ENCODE data around the gene NTRK1. TPM values are rescaled to one million over a fixed set of nuclear protein-coding genes. Genes with fewer than 3 reads are reported as not detected.

Gene NTRK1
- total RNA-seq, 4 donors from 2014 or later, result 0.11 to 1.2 (median 0.63) TPM

DNA sequence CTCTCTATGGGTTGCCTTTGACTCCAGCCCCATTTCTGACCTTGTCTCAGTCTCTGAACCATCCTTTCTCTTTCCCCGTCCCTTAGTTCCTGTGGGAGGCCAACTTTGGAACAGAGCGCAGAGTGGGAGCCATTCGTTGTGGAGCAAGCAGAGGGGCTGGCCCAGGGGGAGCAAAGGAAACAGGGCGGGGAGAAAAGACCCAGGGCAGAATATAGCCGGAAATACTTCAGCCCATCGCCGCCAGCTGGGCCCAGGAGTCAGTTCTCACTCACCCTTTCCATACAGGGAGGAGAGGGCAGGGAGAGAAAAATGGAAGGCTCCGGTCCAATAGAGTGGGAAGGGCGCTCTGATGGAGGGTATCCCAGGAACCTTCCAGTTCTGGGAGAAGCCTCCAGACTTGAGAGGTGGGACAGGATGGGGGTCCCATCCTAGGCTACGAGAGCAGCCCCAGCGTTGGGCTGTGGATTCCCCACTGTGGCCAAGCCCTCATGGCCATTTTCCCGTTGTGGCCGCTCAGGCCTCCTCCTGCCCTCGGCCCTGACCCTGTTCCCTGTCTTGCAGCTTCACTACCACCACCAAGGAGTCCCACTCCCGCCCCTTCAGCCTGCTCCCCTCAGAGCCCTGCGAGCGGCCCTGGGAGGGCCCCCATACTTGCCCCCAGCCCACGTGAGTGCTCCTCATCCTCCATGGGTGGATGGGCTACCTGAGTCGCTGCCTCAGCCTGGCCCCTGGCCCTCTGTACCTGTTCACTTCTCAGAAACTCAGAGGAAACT is 43.7 kb downstream of the NTRK1 start:
- Histone ChIP-seq H3K9me3 (no peaks in the 10 kb centered on the region), H3K4me1 (peaks cover 4 to 46% of the 10 kb centered on the region in 2 donors), H3K27me3 (no peaks in the 10 kb centered on the region), H3K4me3 (replicated peaks in 1 of 3) (no peak overlapping the region), H3K27ac (no peak overlapping the region), H3K36me3 (peaks cover 0 to 6% of the 10 kb centered on the region in 2 donors)
- no peak for TF ChIP-seq POLR2A (IDR thresholded peaks at IDR 0.05)
- TF ChIP-seq, protein P1, sequence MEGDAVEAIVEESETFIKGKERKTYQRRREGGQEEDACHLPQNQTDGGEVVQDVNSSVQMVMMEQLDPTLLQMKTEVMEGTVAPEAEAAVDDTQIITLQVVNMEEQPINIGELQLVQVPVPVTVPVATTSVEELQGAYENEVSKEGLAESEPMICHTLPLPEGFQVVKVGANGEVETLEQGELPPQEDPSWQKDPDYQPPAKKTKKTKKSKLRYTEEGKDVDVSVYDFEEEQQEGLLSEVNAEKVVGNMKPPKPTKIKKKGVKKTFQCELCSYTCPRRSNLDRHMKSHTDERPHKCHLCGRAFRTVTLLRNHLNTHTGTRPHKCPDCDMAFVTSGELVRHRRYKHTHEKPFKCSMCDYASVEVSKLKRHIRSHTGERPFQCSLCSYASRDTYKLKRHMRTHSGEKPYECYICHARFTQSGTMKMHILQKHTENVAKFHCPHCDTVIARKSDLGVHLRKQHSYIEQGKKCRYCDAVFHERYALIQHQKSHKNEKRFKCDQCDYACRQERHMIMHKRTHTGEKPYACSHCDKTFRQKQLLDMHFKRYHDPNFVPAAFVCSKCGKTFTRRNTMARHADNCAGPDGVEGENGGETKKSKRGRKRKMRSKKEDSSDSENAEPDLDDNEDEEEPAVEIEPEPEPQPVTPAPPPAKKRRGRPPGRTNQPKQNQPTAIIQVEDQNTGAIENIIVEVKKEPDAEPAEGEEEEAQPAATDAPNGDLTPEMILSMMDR (IDR thresholded peaks at IDR 0.05), result no peak
- no peak for DNase-seq
- intact Hi-C loops (cut with DNase I), result no loop called here
- 72 to 74% methylated on average over 18 to 19 of the region's 19 CpGs for WGBS, 2 donors

DNA sequence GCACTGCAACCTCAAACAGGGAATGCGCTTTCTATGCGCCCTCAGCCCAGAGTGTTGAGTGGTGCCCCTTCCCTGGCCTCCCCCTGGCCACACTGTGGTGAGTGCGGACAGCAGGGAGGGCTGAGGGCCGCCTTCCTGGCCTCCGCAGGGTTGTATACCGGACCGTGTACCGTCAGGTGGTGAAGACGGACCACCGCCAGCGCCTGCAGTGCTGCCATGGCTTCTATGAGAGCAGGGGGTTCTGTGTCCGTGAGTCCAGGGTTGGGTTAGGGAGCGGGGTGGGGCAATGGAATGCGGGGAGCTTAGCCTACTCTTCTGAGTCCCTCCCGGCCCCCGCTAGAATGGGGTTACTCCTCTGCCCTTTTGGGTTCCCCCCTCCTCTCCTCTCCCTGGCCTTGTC is 44.5 kb downstream of the NTRK1 start:
- no peak for TF ChIP-seq POLR2A (IDR thresholded peaks at IDR 0.05)
- TF ChIP-seq, protein P1 (IDR thresholded peaks at IDR 0.05), result no peak
- Histone ChIP-seq H3K4me3 (replicated peaks in 1 of 3) (no peak overlapping the region), H3K27ac (no peak overlapping the region), H3K27me3 (no peaks in the 10 kb centered on the region), H3K36me3 (peaks cover 0 to 6% of the 10 kb centered on the region in 2 donors), H3K4me1 (peaks cover 4 to 39% of the 10 kb centered on the region in 2 donors), H3K9me3 (no peaks in the 10 kb centered on the region)
- DNase-seq, result no peak
- intact Hi-C loops (cut with DNase I), result no loop called here
- WGBS, 2 donors, result 87 to 90% methylated on average over 11 to 15 of the region's 16 CpGs

DNA sequence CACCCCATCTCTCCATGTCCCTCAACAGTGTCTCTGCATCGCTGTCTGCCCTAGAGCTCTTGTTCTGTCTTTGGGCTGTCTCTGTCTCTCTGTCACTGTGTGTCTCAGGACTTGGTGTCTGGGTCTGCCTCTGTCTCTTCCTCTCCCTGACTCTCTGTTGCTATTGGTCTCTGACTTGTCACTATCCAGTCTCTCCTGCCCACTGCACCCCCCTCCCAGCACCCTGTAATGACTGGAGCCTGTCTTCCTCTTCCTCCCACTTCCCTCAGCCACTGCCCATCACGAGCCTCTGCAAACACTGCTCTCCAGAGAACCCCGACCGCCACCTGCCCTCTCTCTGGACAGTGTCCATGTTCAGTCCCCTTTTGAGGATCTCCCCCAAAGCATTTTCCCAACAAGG is 45.0 kb downstream of the NTRK1 start:
- intact Hi-C loops (cut with DNase I), result no loop called here
- DNase-seq, result no peak
- H3K36me3 ChIP-seq, result peaks cover 0 to 6% of the 10 kb centered on the region in 2 donors
- no peaks in the 10 kb centered on the region for H3K27me3 ChIP-seq
- H3K4me1 ChIP-seq, result peaks cover 4 to 38% of the 10 kb centered on the region in 2 donors
- 62 to 64% methylated on average over 4 of the region's 4 CpGs for WGBS, 2 donors
- H3K4me3 ChIP-seq (replicated peaks in 1 of 3), result no peak overlapping the region
- TF ChIP-seq POLR2A (IDR thresholded peaks at IDR 0.05), result no peak
- TF ChIP-seq, protein P1 (IDR thresholded peaks at IDR 0.05), result no peak
- H3K27ac ChIP-seq, result no peak overlapping the region
- H3K9me3 ChIP-seq, result no peaks in the 10 kb centered on the region

DNA sequence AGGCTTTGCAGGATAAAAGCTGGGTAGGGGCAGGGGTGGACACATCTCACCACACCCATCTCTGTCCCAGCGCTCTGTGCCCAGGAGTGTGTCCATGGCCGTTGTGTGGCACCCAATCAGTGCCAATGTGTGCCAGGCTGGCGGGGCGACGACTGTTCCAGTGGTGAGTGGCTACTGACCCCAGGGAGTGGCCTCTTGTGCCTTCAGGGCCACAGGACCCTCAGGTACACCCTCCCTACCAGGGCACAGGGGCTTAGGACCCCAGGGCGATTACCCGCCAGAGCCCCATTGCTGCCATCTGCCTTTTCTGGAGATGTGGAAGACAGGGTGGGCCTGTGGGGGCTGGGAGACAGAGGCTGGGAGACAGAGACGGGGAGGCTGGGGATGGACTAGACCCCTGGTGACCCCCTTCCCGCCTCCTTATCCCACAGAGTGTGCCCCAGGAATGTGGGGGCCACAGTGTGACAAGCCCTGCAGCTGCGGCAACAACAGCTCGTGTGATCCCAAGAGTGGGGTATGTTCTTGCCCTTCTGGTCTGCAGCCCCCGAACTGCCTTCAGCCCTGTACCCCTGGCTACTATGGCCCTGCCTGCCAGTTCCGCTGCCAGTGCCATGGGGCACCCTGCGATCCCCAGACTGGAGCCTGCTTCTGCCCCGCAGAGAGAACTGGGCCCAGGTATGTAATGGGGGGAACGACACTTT is 45.7 kb downstream of the NTRK1 start:
- H3K36me3 ChIP-seq, result peaks cover 0 to 6% of the 10 kb centered on the region in 2 donors
- no peaks in the 10 kb centered on the region for H3K27me3 ChIP-seq
- DNase-seq, result no peak
- WGBS, 2 donors, result 89 to 91% methylated on average over 12 to 13 of the region's 16 CpGs
- no peaks in the 10 kb centered on the region for H3K9me3 ChIP-seq
- no peak for TF ChIP-seq POLR2A (IDR thresholded peaks at IDR 0.05)
- TF ChIP-seq, protein P1 (IDR thresholded peaks at IDR 0.05), result no peak
- no peak overlapping the region for H3K27ac ChIP-seq
- intact Hi-C loops (cut with DNase I), result no loop called here
- H3K4me3 ChIP-seq (replicated peaks in 1 of 3), result no peak overlapping the region
- H3K4me1 ChIP-seq, result peaks cover 4 to 35% of the 10 kb centered on the region in 2 donors

DNA sequence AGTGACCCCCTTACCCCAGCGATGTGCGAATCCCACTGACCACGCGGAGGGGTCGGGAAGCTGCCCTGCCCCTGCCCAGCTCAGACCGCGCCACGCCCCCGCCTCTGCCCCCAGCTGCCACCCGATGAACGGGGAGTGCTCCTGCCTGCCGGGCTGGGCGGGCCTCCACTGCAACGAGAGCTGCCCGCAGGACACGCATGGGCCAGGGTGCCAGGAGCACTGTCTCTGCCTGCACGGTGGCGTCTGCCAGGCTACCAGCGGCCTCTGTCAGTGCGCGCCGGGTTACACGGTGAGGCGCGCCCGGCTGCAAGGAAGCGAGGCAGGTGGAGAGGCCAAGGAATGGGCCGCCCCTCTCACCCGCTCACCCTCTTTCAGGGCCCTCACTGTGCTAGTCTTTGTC is 47.9 kb downstream of the NTRK1 start:
- TF ChIP-seq, protein P1 (IDR thresholded peaks at IDR 0.05), result no peak
- TF ChIP-seq POLR2A (IDR thresholded peaks at IDR 0.05), result no peak
- H3K4me3 ChIP-seq (replicated peaks in 1 of 3), result no peak overlapping the region
- intact Hi-C loops (cut with DNase I), result no loop called here
- H3K9me3 ChIP-seq, result no peaks in the 10 kb centered on the region
- WGBS, 2 donors, result 68 to 75% methylated on average over 21 to 24 of the region's 29 CpGs
- no peaks in the 10 kb centered on the region for H3K27me3 ChIP-seq
- no peak overlapping the region for H3K27ac ChIP-seq
- peaks cover 0 to 6% of the 10 kb centered on the region in 2 donors for H3K36me3 ChIP-seq
- peaks cover 19 to 36% of the 10 kb centered on the region in 2 donors for H3K4me1 ChIP-seq
- no peak for DNase-seq

Data from thyroid gland (tissue), 4 donors.